Measurements from ENCODE around the gene MRTFB.
A peak's percentile ranks its signal among the peaks of the same experiment; 100 is the strongest.

The MRTFB gene

DNA sequence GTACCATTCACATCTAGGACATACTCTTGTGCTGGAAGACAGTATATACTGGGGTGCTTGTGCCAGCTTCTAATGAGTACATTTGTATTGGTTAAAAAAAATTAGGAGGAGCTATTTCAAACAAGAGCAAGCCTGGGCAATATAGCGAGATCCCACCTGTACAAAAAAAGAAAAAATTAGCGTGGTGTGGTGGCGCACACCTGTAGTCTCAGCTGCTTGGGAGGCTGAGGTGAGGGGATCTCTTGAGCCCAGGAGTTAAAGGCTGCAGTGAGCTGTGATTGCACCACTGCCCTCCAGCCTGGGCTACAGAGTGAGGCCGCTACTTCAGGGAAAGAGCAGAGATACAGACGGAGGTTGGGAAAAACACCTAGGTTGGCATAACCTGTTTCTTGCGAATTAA lies 1.2 kb downstream of the MRTFB start:
- DNase-seq (ENCODE audit: low read depth) = no peak
- TF ChIP-seq, protein P1, sequence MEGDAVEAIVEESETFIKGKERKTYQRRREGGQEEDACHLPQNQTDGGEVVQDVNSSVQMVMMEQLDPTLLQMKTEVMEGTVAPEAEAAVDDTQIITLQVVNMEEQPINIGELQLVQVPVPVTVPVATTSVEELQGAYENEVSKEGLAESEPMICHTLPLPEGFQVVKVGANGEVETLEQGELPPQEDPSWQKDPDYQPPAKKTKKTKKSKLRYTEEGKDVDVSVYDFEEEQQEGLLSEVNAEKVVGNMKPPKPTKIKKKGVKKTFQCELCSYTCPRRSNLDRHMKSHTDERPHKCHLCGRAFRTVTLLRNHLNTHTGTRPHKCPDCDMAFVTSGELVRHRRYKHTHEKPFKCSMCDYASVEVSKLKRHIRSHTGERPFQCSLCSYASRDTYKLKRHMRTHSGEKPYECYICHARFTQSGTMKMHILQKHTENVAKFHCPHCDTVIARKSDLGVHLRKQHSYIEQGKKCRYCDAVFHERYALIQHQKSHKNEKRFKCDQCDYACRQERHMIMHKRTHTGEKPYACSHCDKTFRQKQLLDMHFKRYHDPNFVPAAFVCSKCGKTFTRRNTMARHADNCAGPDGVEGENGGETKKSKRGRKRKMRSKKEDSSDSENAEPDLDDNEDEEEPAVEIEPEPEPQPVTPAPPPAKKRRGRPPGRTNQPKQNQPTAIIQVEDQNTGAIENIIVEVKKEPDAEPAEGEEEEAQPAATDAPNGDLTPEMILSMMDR (IDR thresholded peaks at IDR 0.05; ENCODE audit: low read depth, low read length) = no peak
- no peak for TF ChIP-seq POLR2A (IDR thresholded peaks at IDR 0.05; ENCODE audit: extremely low read depth, insufficient read length)
- no peak for TF ChIP-seq MYC (IDR thresholded peaks at IDR 0.05; ENCODE audit: low read depth, low read length)
- TF ChIP-seq, protein P2, sequence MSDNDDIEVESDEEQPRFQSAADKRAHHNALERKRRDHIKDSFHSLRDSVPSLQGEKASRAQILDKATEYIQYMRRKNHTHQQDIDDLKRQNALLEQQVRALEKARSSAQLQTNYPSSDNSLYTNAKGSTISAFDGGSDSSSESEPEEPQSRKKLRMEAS (IDR thresholded peaks at IDR 0.05; ENCODE audit: low read depth, low read length) = no peak
- peak overlapping the region; percentile 62 for H3K4me3 ChIP-seq (ENCODE audit: low read depth, low read length)

DNA sequence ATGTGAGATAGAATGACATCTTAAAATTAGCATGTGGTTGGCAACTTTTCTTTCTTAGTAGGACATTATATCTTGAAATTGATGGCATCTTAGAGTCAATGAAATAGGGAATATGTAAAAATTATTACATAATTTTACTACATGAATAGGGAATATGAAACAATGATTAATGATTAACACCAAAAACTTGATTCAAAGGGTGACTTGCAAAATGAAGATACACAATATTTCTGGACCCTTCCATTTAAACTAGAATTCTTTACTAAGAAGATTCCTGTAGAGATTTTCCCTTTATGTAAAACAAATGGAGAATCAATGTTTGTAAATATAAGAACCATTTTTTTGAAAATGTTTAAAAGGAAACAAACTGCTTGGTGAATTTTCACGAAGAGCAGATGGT lies 3.4 kb downstream of the MRTFB start:
- no peak overlapping the region for H3K4me3 ChIP-seq (ENCODE audit: low read depth, low read length)
- no peak for DNase-seq (ENCODE audit: low read depth)
- TF ChIP-seq, protein P1 (IDR thresholded peaks at IDR 0.05; ENCODE audit: low read depth, low read length) = no peak
- TF ChIP-seq, protein P2 (IDR thresholded peaks at IDR 0.05; ENCODE audit: low read depth, low read length) = no peak
- TF ChIP-seq POLR2A (IDR thresholded peaks at IDR 0.05; ENCODE audit: extremely low read depth, insufficient read length) = no peak
- TF ChIP-seq MYC (IDR thresholded peaks at IDR 0.05; ENCODE audit: low read depth, low read length) = no peak

DNA sequence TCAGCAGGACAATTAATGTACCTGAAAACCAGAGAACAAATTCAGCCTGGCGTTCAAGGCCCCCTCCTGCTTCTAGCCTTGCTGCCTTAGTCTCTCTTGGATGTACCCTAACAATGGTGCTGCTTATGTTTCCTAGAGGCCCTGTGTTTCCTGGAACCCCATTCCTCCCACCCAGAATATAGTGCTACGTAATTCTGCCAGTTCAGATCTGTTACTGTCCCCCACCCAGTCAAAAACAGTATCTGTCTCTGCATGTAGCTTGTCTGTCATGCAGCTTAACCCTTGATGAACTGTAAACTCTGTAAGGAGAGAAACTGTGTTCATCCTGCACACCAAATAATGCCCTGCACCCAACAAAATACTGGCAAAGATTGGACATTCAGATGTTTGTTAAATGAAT lies 6.8 kb downstream of the MRTFB start:
- TF ChIP-seq, protein P2 (IDR thresholded peaks at IDR 0.05; ENCODE audit: low read depth, low read length) = no peak
- TF ChIP-seq POLR2A (IDR thresholded peaks at IDR 0.05; ENCODE audit: extremely low read depth, insufficient read length) = no peak
- TF ChIP-seq, protein P1 (IDR thresholded peaks at IDR 0.05; ENCODE audit: low read depth, low read length) = no peak
- TF ChIP-seq MYC (IDR thresholded peaks at IDR 0.05; ENCODE audit: low read depth, low read length) = no peak
- no peak overlapping the region for H3K4me3 ChIP-seq (ENCODE audit: low read depth, low read length)
- no peak for DNase-seq (ENCODE audit: low read depth)

DNA sequence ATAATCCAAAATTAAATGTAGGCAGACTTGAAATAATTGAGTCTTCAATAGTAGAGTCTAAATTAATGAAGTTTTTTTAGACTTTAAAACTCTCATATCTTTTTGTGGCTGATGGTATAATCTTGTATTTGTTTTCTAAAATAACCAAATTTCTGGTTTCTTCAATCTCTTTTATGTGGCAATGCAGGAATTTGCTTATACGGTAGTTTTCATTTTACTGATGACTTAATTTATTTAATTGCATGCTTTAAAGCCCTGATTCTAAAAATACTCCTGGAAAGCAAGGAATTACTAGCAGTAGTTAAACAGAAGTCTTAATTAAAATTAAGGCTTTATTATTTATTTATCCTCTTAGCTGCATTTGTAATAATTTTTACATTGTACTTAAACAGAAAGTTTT lies 15.4 kb downstream of the MRTFB start:
- no peak for DNase-seq (ENCODE audit: low read depth)
- TF ChIP-seq POLR2A (IDR thresholded peaks at IDR 0.05; ENCODE audit: extremely low read depth, insufficient read length) (no peak), MYC (IDR thresholded peaks at IDR 0.05; ENCODE audit: low read depth, low read length) (no peak)
- TF ChIP-seq, protein P2 (IDR thresholded peaks at IDR 0.05; ENCODE audit: low read depth, low read length) = no peak
- TF ChIP-seq, protein P1 (IDR thresholded peaks at IDR 0.05; ENCODE audit: low read depth, low read length) = no peak
- no peak overlapping the region for H3K4me3 ChIP-seq (ENCODE audit: low read depth, low read length)

DNA sequence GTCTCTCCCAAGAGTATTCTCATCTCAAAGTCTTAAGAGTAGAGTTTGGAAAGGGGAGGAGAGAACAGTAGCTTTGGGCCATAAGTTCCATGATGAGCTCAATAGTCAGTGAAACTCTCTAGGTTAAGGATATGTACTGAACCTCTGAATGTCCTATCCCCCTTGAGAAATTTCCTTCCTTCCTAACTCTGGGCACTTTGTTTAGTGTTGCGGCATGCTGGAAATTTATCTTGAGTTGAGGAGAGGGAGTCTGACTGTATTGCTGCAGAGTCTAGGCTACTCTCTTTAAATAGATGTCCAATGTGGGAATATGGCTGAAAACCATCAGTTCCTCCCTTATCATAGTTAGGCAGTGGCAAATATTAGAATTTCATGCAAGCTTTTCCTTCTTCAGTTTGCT lies 16.1 kb downstream of the MRTFB start:
- DNase-seq (ENCODE audit: low read depth) = no peak

More for the DNA sequence above, 16.1 kb downstream of the MRTFB start:
- H3K4me3 ChIP-seq (ENCODE audit: low read depth, low read length) = no peak overlapping the region
- TF ChIP-seq, protein P2 (IDR thresholded peaks at IDR 0.05; ENCODE audit: low read depth, low read length) = no peak
- TF ChIP-seq MYC (IDR thresholded peaks at IDR 0.05; ENCODE audit: low read depth, low read length) (no peak), POLR2A (IDR thresholded peaks at IDR 0.05; ENCODE audit: extremely low read depth, insufficient read length) (no peak)
- TF ChIP-seq, protein P1 (IDR thresholded peaks at IDR 0.05; ENCODE audit: low read depth, low read length) = no peak

Measured in NB4 (cell line).